ENCODE results near the gene SEMA3C.

The SEMA3C gene

GRCh38 chr7:80954191-80954590 lies 35.3 kb upstream of the SEMA3C start:
- Histone ChIP-seq H3K27me3 (ENCODE audit: insufficient read depth, low read length, poor library complexity) (no peaks in the 10 kb centered on the region), H4K20me1 (ENCODE audit: insufficient read depth, low read length) (no peaks in the 10 kb centered on the region), H3K4me2 (ENCODE audit: insufficient read depth, low read length) (no peak overlapping the region), H3K9ac (ENCODE audit: low read depth, low read length) (no peak overlapping the region), H3K36me3 (ENCODE audit: insufficient read depth, low read length) (no peaks in the 10 kb centered on the region), H3K4me1 (ENCODE audit: insufficient read depth, low read length) (no peaks in the 10 kb centered on the region), H3K79me2 (ENCODE audit: insufficient read depth, low read length) (no peaks in the 10 kb centered on the region), H3K27ac (ENCODE audit: low read length) (no peak overlapping the region), H3K9me3 (ENCODE audit: insufficient read depth, low read length, severe bottlenecking) (no peaks in the 10 kb centered on the region), H2AFZ (ENCODE audit: low read depth, low read length) (no peak overlapping the region), H3K4me3 (ENCODE audit: low read depth in 1 of 2, low read length in 2 of 2) (no peak overlapping the region)
- TF ChIP-seq EZH2 (IDR thresholded peaks at IDR 0.05; ENCODE audit: borderline replicate concordance, low read depth, low read length, severe bottlenecking) (no peak), CTCF (IDR thresholded peaks at IDR 0.05; ENCODE audit: borderline replicate concordance, extremely low read depth, low read length, poor library complexity, severe bottlenecking) (no peak)
- ATAC-seq (ENCODE audit: insufficient read depth, low read depth): no peak
- no peak for DNase-seq

GRCh38 chr7:80950550-80950967 lies 31.7 kb upstream of the SEMA3C start:
- Histone ChIP-seq H4K20me1 (ENCODE audit: insufficient read depth, low read length) (no peaks in the 10 kb centered on the region), H3K27me3 (ENCODE audit: insufficient read depth, low read length, poor library complexity) (no peaks in the 10 kb centered on the region), H2AFZ (ENCODE audit: low read depth, low read length) (no peak overlapping the region), H3K4me3 (ENCODE audit: low read depth in 1 of 2, low read length in 2 of 2) (no peak overlapping the region), H3K79me2 (ENCODE audit: insufficient read depth, low read length) (no peaks in the 10 kb centered on the region), H3K9me3 (ENCODE audit: insufficient read depth, low read length, severe bottlenecking) (no peaks in the 10 kb centered on the region), H3K9ac (ENCODE audit: low read depth, low read length) (no peak overlapping the region), H3K4me1 (ENCODE audit: insufficient read depth, low read length) (no peaks in the 10 kb centered on the region), H3K36me3 (ENCODE audit: insufficient read depth, low read length) (no peaks in the 10 kb centered on the region), H3K4me2 (ENCODE audit: insufficient read depth, low read length) (no peak overlapping the region), H3K27ac (ENCODE audit: low read length) (no peak overlapping the region)
- ATAC-seq (ENCODE audit: insufficient read depth, low read depth) (no peak), DNase-seq (no peak)
- TF ChIP-seq CTCF (IDR thresholded peaks at IDR 0.05; ENCODE audit: borderline replicate concordance, extremely low read depth, low read length, poor library complexity, severe bottlenecking) (no peak), EZH2 (IDR thresholded peaks at IDR 0.05; ENCODE audit: borderline replicate concordance, low read depth, low read length, severe bottlenecking) (no peak)

GRCh38 chr7:80949449-80949848 lies 30.6 kb upstream of the SEMA3C start:
- no peak for ATAC-seq (ENCODE audit: insufficient read depth, low read depth)
- no peaks in the 10 kb centered on the region for H3K79me2 ChIP-seq (ENCODE audit: insufficient read depth, low read length)
- H3K9me3 ChIP-seq (ENCODE audit: insufficient read depth, low read length, severe bottlenecking): no peaks in the 10 kb centered on the region
- H3K4me3 ChIP-seq (ENCODE audit: low read depth in 1 of 2, low read length in 2 of 2): no peak overlapping the region
- no peak for TF ChIP-seq CTCF (IDR thresholded peaks at IDR 0.05; ENCODE audit: borderline replicate concordance, extremely low read depth, low read length, poor library complexity, severe bottlenecking)
- TF ChIP-seq EZH2 (IDR thresholded peaks at IDR 0.05; ENCODE audit: borderline replicate concordance, low read depth, low read length, severe bottlenecking): no peak
- H4K20me1 ChIP-seq (ENCODE audit: insufficient read depth, low read length): no peaks in the 10 kb centered on the region
- no peak for DNase-seq
- no peak overlapping the region for H3K9ac ChIP-seq (ENCODE audit: low read depth, low read length)
- H3K4me2 ChIP-seq (ENCODE audit: insufficient read depth, low read length): no peak overlapping the region
- H3K27ac ChIP-seq (ENCODE audit: low read length): no peak overlapping the region
- no peak overlapping the region for H2AFZ ChIP-seq (ENCODE audit: low read depth, low read length)
- H3K27me3 ChIP-seq (ENCODE audit: insufficient read depth, low read length, poor library complexity): no peaks in the 10 kb centered on the region
- H3K4me1 ChIP-seq (ENCODE audit: insufficient read depth, low read length): no peaks in the 10 kb centered on the region
- no peaks in the 10 kb centered on the region for H3K36me3 ChIP-seq (ENCODE audit: insufficient read depth, low read length)

- H2AFZ ChIP-seq (ENCODE audit: low read depth, low read length): no peak overlapping the region
- H4K20me1 ChIP-seq (ENCODE audit: insufficient read depth, low read length): no peaks in the 10 kb centered on the region
- H3K27ac ChIP-seq (ENCODE audit: low read length): no peak overlapping the region
- TF ChIP-seq EZH2 (IDR thresholded peaks at IDR 0.05; ENCODE audit: borderline replicate concordance, low read depth, low read length, severe bottlenecking): no peak
- TF ChIP-seq CTCF (IDR thresholded peaks at IDR 0.05; ENCODE audit: borderline replicate concordance, extremely low read depth, low read length, poor library complexity, severe bottlenecking): no peak
- no peak for ATAC-seq (ENCODE audit: insufficient read depth, low read depth)
- H3K36me3 ChIP-seq (ENCODE audit: insufficient read depth, low read length): no peaks in the 10 kb centered on the region
- H3K4me1 ChIP-seq (ENCODE audit: insufficient read depth, low read length): no peaks in the 10 kb centered on the region
- no peaks in the 10 kb centered on the region for H3K9me3 ChIP-seq (ENCODE audit: insufficient read depth, low read length, severe bottlenecking)
- H3K4me2 ChIP-seq (ENCODE audit: insufficient read depth, low read length): no peak overlapping the region
- H3K27me3 ChIP-seq (ENCODE audit: insufficient read depth, low read length, poor library complexity): no peaks in the 10 kb centered on the region
- DNase-seq: no peak
- H3K4me3 ChIP-seq (ENCODE audit: low read depth in 1 of 2, low read length in 2 of 2): no peak overlapping the region
- H3K79me2 ChIP-seq (ENCODE audit: insufficient read depth, low read length): no peaks in the 10 kb centered on the region
- no peak overlapping the region for H3K9ac ChIP-seq (ENCODE audit: low read depth, low read length)
Measured at GRCh38 chr7:80946858-80947257, 28.0 kb upstream of the SEMA3C start.
